ENCODE measurements around the gene GJA5. TPM values are rescaled to one million over a fixed set of nuclear protein-coding genes. Genes with fewer than 3 reads are reported as not detected.

Gene GJA5
- total and polyA plus RNA-seq, 8 donors: 0.57 to 4.6 (median 2.0) TPM

GRCh38 chr1:147777694-147778093 is 17.3 kb upstream of the GJA5 start:
- TF ChIP-seq CTCF (IDR thresholded peaks at IDR 0.05): no peak
- Histone ChIP-seq H3K9me3 (no peaks in the 10 kb centered on the region), H3K4me1 (no peaks in the 10 kb centered on the region), H3K36me3 (no peaks in the 10 kb centered on the region), H3K27ac (no peak overlapping the region), H3K4me3 (no peak overlapping the region), H3K27me3 (no peaks in the 10 kb centered on the region)
- DNase-seq (no peak), ATAC-seq (no peak), FAIRE-seq (no peak)
- intact Hi-C loops (cut with DNase I): no loop called here
- WGBS, 2 donors: 60% methylated on average over 5 of the region's 5 CpGs

- Histone ChIP-seq H3K4me3 (no peak overlapping the region), H3K36me3 (no peaks in the 10 kb centered on the region), H3K4me1 (no peaks in the 10 kb centered on the region), H3K9me3 (no peaks in the 10 kb centered on the region), H3K27me3 (no peaks in the 10 kb centered on the region), H3K27ac (no peak overlapping the region)
- 25 to 36% methylated on average over 9 of the region's 9 CpGs for WGBS, 2 donors
- peak in 1 of 6 donors; percentile 26 for DNase-seq
- no peak for ATAC-seq
- no peak for FAIRE-seq
- intact Hi-C loops (cut with DNase I): no loop called here
- TF ChIP-seq CTCF (IDR thresholded peaks at IDR 0.05): no peak
These were observed 12.9 kb upstream of the GJA5 start for GRCh38 chr1:147773215-147773715.

- Histone ChIP-seq H3K27ac (no peak overlapping the region), H3K27me3 (no peaks in the 10 kb centered on the region), H3K9me3 (no peaks in the 10 kb centered on the region), H3K4me1 (no peaks in the 10 kb centered on the region), H3K36me3 (no peaks in the 10 kb centered on the region), H3K4me3 (no peak overlapping the region)
- ATAC-seq: no peak
- TF ChIP-seq CTCF (IDR thresholded peaks at IDR 0.05): no peak
- no peak for DNase-seq
- 73 to 79% methylated on average over 4 of the region's 4 CpGs for WGBS, 2 donors
- FAIRE-seq: no peak
- intact Hi-C loops (cut with DNase I): no loop called here
These were observed 12.2 kb upstream of the GJA5 start for GRCh38 chr1:147772570-147772969.

- FAIRE-seq (no peak), DNase-seq (no peak), ATAC-seq (peak in 1 of 4 donors; percentile 12)
- Histone ChIP-seq H3K27me3 (no peaks in the 10 kb centered on the region), H3K4me1 (no peaks in the 10 kb centered on the region), H3K4me3 (no peak overlapping the region), H3K36me3 (no peaks in the 10 kb centered on the region), H3K27ac (no peak overlapping the region), H3K9me3 (no peaks in the 10 kb centered on the region)
- WGBS, 2 donors: 71 to 78% methylated on average over 10 of the region's 10 CpGs
- intact Hi-C loops (cut with DNase I): no loop called here
- TF ChIP-seq CTCF (IDR thresholded peaks at IDR 0.05): no peak
These were observed 11.1 kb upstream of the GJA5 start for GRCh38 chr1:147771226-147772125.

GRCh38 chr1:147769106-147769505 is 8.7 kb upstream of the GJA5 start:
- 82 to 83% methylated on average over 5 of the region's 5 CpGs for WGBS, 2 donors
- FAIRE-seq: no peak

More at GRCh38 chr1:147769106-147769505, 8.7 kb upstream of the GJA5 start:
- TF ChIP-seq CTCF (IDR thresholded peaks at IDR 0.05): no peak
- Histone ChIP-seq H3K4me3 (no peak overlapping the region), H3K36me3 (no peaks in the 10 kb centered on the region), H3K27me3 (no peaks in the 10 kb centered on the region), H3K27ac (no peak overlapping the region), H3K4me1 (no peaks in the 10 kb centered on the region), H3K9me3 (no peaks in the 10 kb centered on the region)
- intact Hi-C loops (cut with DNase I): no loop called here
- ATAC-seq (peak in 1 of 4 donors; percentile 23), DNase-seq (no peak)
